Measurements from ENCODE around the gene SH2D3C.

DNA sequence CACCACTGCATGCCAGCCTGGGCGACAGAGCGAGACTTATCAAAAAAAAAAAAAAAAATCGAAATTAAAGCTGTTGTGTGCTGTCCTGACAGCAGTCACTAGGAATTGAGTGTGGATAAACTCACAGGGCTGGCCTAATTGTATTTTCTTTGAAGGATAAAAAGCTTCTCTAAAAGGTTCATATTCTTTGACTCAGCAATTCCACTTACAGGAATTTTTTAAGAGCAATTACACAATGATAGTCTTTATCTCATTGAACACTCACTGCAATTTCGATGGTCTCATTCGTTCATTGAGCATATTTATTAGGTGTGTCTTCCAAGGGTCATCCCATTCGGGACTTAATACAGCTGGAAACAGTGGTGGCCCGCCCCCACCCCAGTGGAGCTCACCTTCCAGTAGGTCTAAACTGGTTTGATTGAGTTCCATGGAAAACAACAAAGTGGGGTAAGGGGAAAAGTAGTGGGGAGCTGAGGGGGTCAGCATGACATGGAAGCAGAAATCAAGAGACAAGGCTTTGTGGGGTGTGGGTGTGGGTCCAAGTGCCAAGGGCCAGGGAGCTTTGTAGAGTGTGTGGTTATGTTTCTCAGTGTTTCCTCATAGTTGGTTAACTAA lies 14.1 kb upstream of the SH2D3C start:
- TF ChIP-seq, protein P1, sequence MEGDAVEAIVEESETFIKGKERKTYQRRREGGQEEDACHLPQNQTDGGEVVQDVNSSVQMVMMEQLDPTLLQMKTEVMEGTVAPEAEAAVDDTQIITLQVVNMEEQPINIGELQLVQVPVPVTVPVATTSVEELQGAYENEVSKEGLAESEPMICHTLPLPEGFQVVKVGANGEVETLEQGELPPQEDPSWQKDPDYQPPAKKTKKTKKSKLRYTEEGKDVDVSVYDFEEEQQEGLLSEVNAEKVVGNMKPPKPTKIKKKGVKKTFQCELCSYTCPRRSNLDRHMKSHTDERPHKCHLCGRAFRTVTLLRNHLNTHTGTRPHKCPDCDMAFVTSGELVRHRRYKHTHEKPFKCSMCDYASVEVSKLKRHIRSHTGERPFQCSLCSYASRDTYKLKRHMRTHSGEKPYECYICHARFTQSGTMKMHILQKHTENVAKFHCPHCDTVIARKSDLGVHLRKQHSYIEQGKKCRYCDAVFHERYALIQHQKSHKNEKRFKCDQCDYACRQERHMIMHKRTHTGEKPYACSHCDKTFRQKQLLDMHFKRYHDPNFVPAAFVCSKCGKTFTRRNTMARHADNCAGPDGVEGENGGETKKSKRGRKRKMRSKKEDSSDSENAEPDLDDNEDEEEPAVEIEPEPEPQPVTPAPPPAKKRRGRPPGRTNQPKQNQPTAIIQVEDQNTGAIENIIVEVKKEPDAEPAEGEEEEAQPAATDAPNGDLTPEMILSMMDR (IDR thresholded peaks at IDR 0.05; ENCODE audit: insufficient read depth, low read length, poor library complexity, severe bottlenecking) = no peak
- TF ChIP-seq EZH2phosphoT487 (conservative IDR thresholded peaks at IDR 0.05; ENCODE audit: low read length) = no peak

All from SU-DHL-6 (cell line).